MM.1S (cell line): ENCODE measurements around the gene FHIT.
"Not testable (repeated sequence)": the region's sequence is repeated elsewhere in the genome, so short reads cannot be mapped to it uniquely, and the experiment has no call there.

Experiments
- DNase-seq: peaks from one replicate; pipeline ENCODE4 v3.0.0-alpha.2; 2015
- H2AFZ ChIP-seq: fragments of 300-600 bp; sonication (generic); 2 replicates; pipeline ENCODE4 v1.6.0; 2016; ENCODE audit warnings: antibody characterized with exemption, low read length
- H3F3A ChIP-seq: fragments of 300-600 bp; sonication (generic); 2 replicates; pipeline ENCODE4 v1.6.1; 2016; ENCODE audit warnings: mild to moderate bottlenecking, antibody characterized with exemption, low read length, moderate library complexity, mixed read lengths; ENCODE audit not compliant: insufficient read depth
- H3K27ac ChIP-seq: fragments of 300-600 bp; sonication (generic); 2 replicates; pipeline ENCODE4 v1.5.1; 2016; ENCODE audit warnings: mild to moderate bottlenecking, low read length
- H3K27me3 ChIP-seq: fragments of 300-600 bp; sonication (generic); replicated peaks from 2 replicates; pipeline ENCODE4 v1.6.0; 2016; ENCODE audit warnings: low read length; ENCODE audit not compliant: insufficient read depth
- H3K36me3 ChIP-seq: fragments of 300-600 bp; sonication (generic); replicated peaks from 2 replicates; pipeline ENCODE4 v1.6.1; 2016; ENCODE audit warnings: mild to moderate bottlenecking, low read length, mixed read lengths; ENCODE audit not compliant: insufficient read depth
- H3K4me1 ChIP-seq: fragments of 300-600 bp; sonication (generic); 2 replicates; pipeline ENCODE4 v1.6.1; 2016; ENCODE audit warnings: low read length, mixed read lengths
- H3K4me2 ChIP-seq: fragments of 300-600 bp; sonication (generic); 2 replicates; pipeline ENCODE4 v1.6.0; 2016; ENCODE audit warnings: low read depth, low read length
- H3K4me3 ChIP-seq: fragments of 300-600 bp; sonication (generic); 2 replicates; pipeline ENCODE4 v1.5.1; 2016; ENCODE audit warnings: low read length, mixed read lengths
- H3K79me2 ChIP-seq: fragments of 300-600 bp; sonication (generic); 2 replicates; pipeline ENCODE4 v1.6.1; 2016; ENCODE audit warnings: mixed run types, low read length, mixed read lengths
- H3K9ac ChIP-seq: fragments of 300-600 bp; sonication (generic); 2 replicates; pipeline ENCODE4 v1.6.1; 2016; ENCODE audit warnings: low read length, mixed read lengths
- H3K9me2 ChIP-seq: fragments of 300-600 bp; sonication (generic); replicated peaks from 2 replicates; pipeline ENCODE4 v1.6.1; 2016; ENCODE audit warnings: mild to moderate bottlenecking, low read length, mixed read lengths; ENCODE audit not compliant: insufficient read depth
- H3K9me3 ChIP-seq: fragments of 300-600 bp; sonication (generic); replicated peaks from 2 replicates; pipeline ENCODE4 v1.6.1; 2016; ENCODE audit warnings: mild to moderate bottlenecking, low read length, mixed read lengths; ENCODE audit not compliant: insufficient read depth
- H4K20me1 ChIP-seq: fragments of 300-600 bp; sonication (generic); 2 replicates; pipeline ENCODE4 v1.6.1; 2016; ENCODE audit warnings: mild to moderate bottlenecking, low read length, moderate library complexity, mixed read lengths; ENCODE audit not compliant: insufficient read depth
- CTCF ChIP-seq: fragments of 300-600 bp; sonication (generic); IDR thresholded peaks from 2 replicates; pipeline ENCODE4 v1.5.1; 2016; ENCODE audit warnings: antibody characterized with exemption, low read length, mixed read lengths
- EZH2 ChIP-seq: fragments of 300-600 bp; sonication (generic); optimal IDR thresholded peaks from 2 replicates; pipeline ENCODE3; 2017; ENCODE audit warnings: low read depth, mild to moderate bottlenecking, antibody characterized with exemption, low read length, mixed read lengths
- EZH2phosphoT487 ChIP-seq: fragments of 300-600 bp; sonication (generic); IDR thresholded peaks from 2 replicates; pipeline ENCODE4 v1.6.1; 2018; ENCODE audit warnings: antibody characterized with exemption, low read length

FHIT gene

DNA sequence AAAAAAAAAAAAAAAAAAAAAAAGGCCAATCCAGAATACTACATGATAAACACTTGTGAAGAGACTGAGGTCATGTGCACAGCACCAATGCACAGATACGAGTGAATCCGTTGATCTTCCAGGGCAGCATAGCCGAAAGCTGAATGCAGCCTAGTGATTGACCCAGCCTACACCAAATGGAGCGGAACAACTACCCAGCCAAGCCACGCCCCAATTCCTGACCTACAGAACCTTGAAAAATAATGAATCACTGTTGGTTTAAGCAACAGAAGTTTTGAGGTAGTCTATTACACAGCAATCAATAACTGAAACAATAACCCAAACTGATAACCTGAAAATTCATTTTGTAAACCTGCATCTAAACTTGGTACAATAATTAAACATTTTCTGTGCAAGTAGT is 361.0 kb downstream of the FHIT start:
- H3K36me3 ChIP-seq: no peaks in the 10 kb centered on the region
- H4K20me1 ChIP-seq: no peaks in the 10 kb centered on the region
- no peaks in the 10 kb centered on the region for H3F3A ChIP-seq
- no peaks in the 10 kb centered on the region for H3K79me2 ChIP-seq
- H3K4me3 ChIP-seq: no peak overlapping the region
- no peak overlapping the region for H3K4me2 ChIP-seq
- H2AFZ ChIP-seq: no peak overlapping the region
- no peak for DNase-seq
- H3K9me3 ChIP-seq: no peaks in the 10 kb centered on the region
- H3K4me1 ChIP-seq: no peaks in the 10 kb centered on the region
- no peaks in the 10 kb centered on the region for H3K9me2 ChIP-seq
- H3K27me3 ChIP-seq: no peaks in the 10 kb centered on the region
- H3K9ac ChIP-seq: no peak overlapping the region
- no peak for TF ChIP-seq CTCF
- TF ChIP-seq EZH2phosphoT487: no peak
- TF ChIP-seq EZH2: no peak
- no peak overlapping the region for H3K27ac ChIP-seq

- H3K4me3 ChIP-seq, H4K20me1 ChIP-seq, H3F3A ChIP-seq, H2AFZ ChIP-seq, H3K4me1 ChIP-seq, H3K27ac ChIP-seq, H3K9ac ChIP-seq, DNase-seq, H3K27me3 ChIP-seq, H3K4me2 ChIP-seq, H3K9me3 ChIP-seq, H3K79me2 ChIP-seq, H3K9me2 ChIP-seq, H3K36me3 ChIP-seq: not testable (repeated sequence)
Measured at GRCh38 chr3:60888952-60889351, 362.3 kb downstream of the FHIT start.

- Histone ChIP-seq H3K27ac (no peak overlapping the region), H3K79me2 (no peaks in the 10 kb centered on the region), H3K9me3 (no peaks in the 10 kb centered on the region)
Measured at GRCh38 chr3:60887574-60887973, 363.7 kb downstream of the FHIT start.

GRCh38 chr3:60886518-60886917 is 364.7 kb downstream of the FHIT start:
- TF ChIP-seq CTCF: no peak
- TF ChIP-seq EZH2phosphoT487: no peak
- no peak for TF ChIP-seq EZH2
- H3K27ac ChIP-seq: no peak overlapping the region
- no peak overlapping the region for H2AFZ ChIP-seq
- no peaks in the 10 kb centered on the region for H3K9me2 ChIP-seq
- H3K4me2 ChIP-seq: no peak overlapping the region
- no peak overlapping the region for H3K4me3 ChIP-seq
- H3K36me3 ChIP-seq: no peaks in the 10 kb centered on the region
- no peak overlapping the region for H3K9ac ChIP-seq
- H3F3A ChIP-seq: no peaks in the 10 kb centered on the region
- no peaks in the 10 kb centered on the region for H3K79me2 ChIP-seq
- no peaks in the 10 kb centered on the region for H4K20me1 ChIP-seq
- no peaks in the 10 kb centered on the region for H3K4me1 ChIP-seq
- DNase-seq: no peak
- H3K27me3 ChIP-seq: no peaks in the 10 kb centered on the region
- H3K9me3 ChIP-seq: no peaks in the 10 kb centered on the region

More at GRCh38 chr3:60887574-60887973, 363.7 kb downstream of the FHIT start:
- Histone ChIP-seq H3F3A (no peaks in the 10 kb centered on the region), H3K27me3 (no peaks in the 10 kb centered on the region), H3K4me1 (no peaks in the 10 kb centered on the region), H3K4me2 (no peak overlapping the region), H3K9me2 (no peaks in the 10 kb centered on the region), H3K9ac (no peak overlapping the region), H3K4me3 (no peak overlapping the region), H3K36me3 (no peaks in the 10 kb centered on the region), H4K20me1 (no peaks in the 10 kb centered on the region), H2AFZ (no peak overlapping the region)
- DNase-seq: no peak
- TF ChIP-seq EZH2 (no peak), EZH2phosphoT487 (no peak), CTCF (no peak)
